T-helper 1 cell treated with Interleukin-12 subunit alpha and Interleukin-12 subunit beta and Interleukin-4 antibody, amounts not matched to agents 30 μg/mL and 1 μg/mL, for 36 hours (primary cell): ENCODE measurements around the gene GRIFIN.

Experiments
- H3K27ac Mint-ChIP-seq: one replicate; pipeline ENCODE4 v1.8.0; 2021; ENCODE audit warnings: mild to moderate bottlenecking, mixed read lengths
- H3K27me3 Mint-ChIP-seq: one replicate; pipeline ENCODE4 v1.8.0; 2021; ENCODE audit warnings: low read depth, mixed read lengths
- H3K36me3 Mint-ChIP-seq: one replicate; pipeline ENCODE4 v1.8.0; 2021; ENCODE audit warnings: low read depth, mixed read lengths
- H3K4me1 Mint-ChIP-seq: one replicate; pipeline ENCODE4 v1.8.0; 2021; ENCODE audit warnings: low read depth, mixed read lengths
- H3K4me3 Mint-ChIP-seq: one replicate; pipeline ENCODE4 v1.8.0; 2021; ENCODE audit warnings: mild to moderate bottlenecking, moderate library complexity, mixed read lengths
- H3K9me3 Mint-ChIP-seq: one replicate; pipeline ENCODE4 v1.8.0; 2021; ENCODE audit warnings: mixed read lengths

GRIFIN gene

GRCh38 chr7:2480070-2480408 is 3.8 kb upstream of the GRIFIN start:
- Mint-ChIP-seq H3K27ac (no peak overlapping the region), H3K4me1 (no peaks in the 10 kb centered on the region), H3K4me3 (no peak overlapping the region), H3K9me3 (peaks cover 6% of the 10 kb centered on the region), H3K36me3 (no peaks in the 10 kb centered on the region), H3K27me3 (no peaks in the 10 kb centered on the region)

- Mint-ChIP-seq H3K4me1 (no peaks in the 10 kb centered on the region), H3K27ac (no peak overlapping the region), H3K36me3 (no peaks in the 10 kb centered on the region), H3K4me3 (no peak overlapping the region), H3K9me3 (peaks cover 6% of the 10 kb centered on the region), H3K27me3 (no peaks in the 10 kb centered on the region)
These were observed 3.3 kb upstream of the GRIFIN start for GRCh38 chr7:2479276-2480069.

GRCh38 chr7:2478800-2479199 is 2.6 kb upstream of the GRIFIN start:
- Mint-ChIP-seq H3K27ac (no peak overlapping the region), H3K9me3 (peaks cover 6% of the 10 kb centered on the region), H3K27me3 (no peaks in the 10 kb centered on the region), H3K4me3 (no peak overlapping the region), H3K36me3 (no peaks in the 10 kb centered on the region), H3K4me1 (no peaks in the 10 kb centered on the region)

- Mint-ChIP-seq H3K9me3 (peaks cover 6% of the 10 kb centered on the region), H3K36me3 (no peaks in the 10 kb centered on the region), H3K27me3 (no peaks in the 10 kb centered on the region), H3K4me1 (no peaks in the 10 kb centered on the region), H3K4me3 (no peak overlapping the region), H3K27ac (no peak overlapping the region)
These were observed 2.2 kb upstream of the GRIFIN start for GRCh38 chr7:2478399-2478785.

- peaks cover under 1% of the 10 kb centered on the region for H3K9me3 Mint-ChIP-seq
- no peak overlapping the region for H3K27ac Mint-ChIP-seq
- H3K4me3 Mint-ChIP-seq: no peak overlapping the region
- H3K27me3 Mint-ChIP-seq: no peaks in the 10 kb centered on the region
- H3K36me3 Mint-ChIP-seq: no peaks in the 10 kb centered on the region
- H3K4me1 Mint-ChIP-seq: no peaks in the 10 kb centered on the region
These were observed 1.5 kb upstream of the GRIFIN start for GRCh38 chr7:2477447-2478398.

- Mint-ChIP-seq H3K27ac (no peak overlapping the region), H3K27me3 (no peaks in the 10 kb centered on the region), H3K9me3 (no peaks in the 10 kb centered on the region), H3K36me3 (no peaks in the 10 kb centered on the region), H3K4me3 (no peak overlapping the region), H3K4me1 (no peaks in the 10 kb centered on the region)
These were observed 713 bp upstream of the GRIFIN start for GRCh38 chr7:2476776-2477446.

GRCh38 chr7:2475678-2476015 is 551 bp downstream of the GRIFIN start:
- Mint-ChIP-seq H3K27me3 (peaks cover 4% of the 10 kb centered on the region), H3K4me1 (no peaks in the 10 kb centered on the region), H3K9me3 (no peaks in the 10 kb centered on the region), H3K36me3 (no peaks in the 10 kb centered on the region), H3K27ac (no peak overlapping the region), H3K4me3 (no peak overlapping the region)

GRCh38 chr7:2474813-2475677 is 1.2 kb downstream of the GRIFIN start:
- peaks cover 9% of the 10 kb centered on the region for H3K27me3 Mint-ChIP-seq
- H3K27ac Mint-ChIP-seq: no peak overlapping the region
- H3K36me3 Mint-ChIP-seq: no peaks in the 10 kb centered on the region
- H3K4me3 Mint-ChIP-seq: no peak overlapping the region
- H3K9me3 Mint-ChIP-seq: no peaks in the 10 kb centered on the region
- no peaks in the 10 kb centered on the region for H3K4me1 Mint-ChIP-seq

GRCh38 chr7:2474224-2474623 is 2.0 kb downstream of the GRIFIN start:
- no peak overlapping the region for H3K4me3 Mint-ChIP-seq
- H3K4me1 Mint-ChIP-seq: no peaks in the 10 kb centered on the region
- H3K27ac Mint-ChIP-seq: no peak overlapping the region
- peaks cover 15% of the 10 kb centered on the region for H3K27me3 Mint-ChIP-seq
- no peaks in the 10 kb centered on the region for H3K9me3 Mint-ChIP-seq
- H3K36me3 Mint-ChIP-seq: no peaks in the 10 kb centered on the region

GRCh38 chr7:2473496-2474180 is 2.6 kb downstream of the GRIFIN start:
- Mint-ChIP-seq H3K4me1 (peaks cover 2% of the 10 kb centered on the region), H3K27me3 (peaks cover 19% of the 10 kb centered on the region), H3K9me3 (no peaks in the 10 kb centered on the region), H3K27ac (no peak overlapping the region), H3K4me3 (no peak overlapping the region), H3K36me3 (no peaks in the 10 kb centered on the region)

- H3K4me1 Mint-ChIP-seq: peaks cover 2% of the 10 kb centered on the region
- no peak overlapping the region for H3K4me3 Mint-ChIP-seq
- no peaks in the 10 kb centered on the region for H3K9me3 Mint-ChIP-seq
- H3K27ac Mint-ChIP-seq: no peak overlapping the region
- H3K36me3 Mint-ChIP-seq: no peaks in the 10 kb centered on the region
- peaks cover 19% of the 10 kb centered on the region for H3K27me3 Mint-ChIP-seq
These were observed 3.5 kb downstream of the GRIFIN start for GRCh38 chr7:2472739-2473138.

GRCh38 chr7:2471396-2471795 is 4.8 kb downstream of the GRIFIN start:
- H3K27ac Mint-ChIP-seq: no peak overlapping the region
- H3K4me3 Mint-ChIP-seq: no peak overlapping the region
- H3K36me3 Mint-ChIP-seq: no peaks in the 10 kb centered on the region
- H3K4me1 Mint-ChIP-seq: peaks cover 2% of the 10 kb centered on the region
- no peaks in the 10 kb centered on the region for H3K9me3 Mint-ChIP-seq
- H3K27me3 Mint-ChIP-seq: peaks cover 19% of the 10 kb centered on the region

GRCh38 chr7:2471022-2471329 is 5.2 kb downstream of the GRIFIN start:
- peaks cover 19% of the 10 kb centered on the region for H3K27me3 Mint-ChIP-seq
- H3K4me3 Mint-ChIP-seq: no peak overlapping the region
- H3K9me3 Mint-ChIP-seq: no peaks in the 10 kb centered on the region
- no peaks in the 10 kb centered on the region for H3K36me3 Mint-ChIP-seq
- H3K4me1 Mint-ChIP-seq: peaks cover 2% of the 10 kb centered on the region
- H3K27ac Mint-ChIP-seq: no peak overlapping the region
